Endometrial microvascular endothelial cells (primary cell): ENCODE results near the gene RASA3. TPM values are rescaled to one million over a fixed set of nuclear protein-coding genes. Genes with fewer than 3 reads are reported as not detected.

Source experiments
- in situ Hi-C: cut with HindIII; loops from 2 replicates; pipeline ENCODE4 v1.10.0; 2017; ENCODE audit warnings: low sequenced_read_pairs, low pct_unique_long_range_greater_than_20kb; ENCODE audit errors: inconsistent ontology term
- total RNA-seq: library from RNA; depleted of rRNA; stranded (reverse); fragments of >200 nt; gene quantifications from one replicate; pipeline ENCODE4 v1.2.3, GENCODE V29; 2015; ENCODE audit errors: inconsistent ontology term

Gene RASA3
- total RNA-seq, 1 donor from 2014 or later = 56.0 TPM

DNA sequence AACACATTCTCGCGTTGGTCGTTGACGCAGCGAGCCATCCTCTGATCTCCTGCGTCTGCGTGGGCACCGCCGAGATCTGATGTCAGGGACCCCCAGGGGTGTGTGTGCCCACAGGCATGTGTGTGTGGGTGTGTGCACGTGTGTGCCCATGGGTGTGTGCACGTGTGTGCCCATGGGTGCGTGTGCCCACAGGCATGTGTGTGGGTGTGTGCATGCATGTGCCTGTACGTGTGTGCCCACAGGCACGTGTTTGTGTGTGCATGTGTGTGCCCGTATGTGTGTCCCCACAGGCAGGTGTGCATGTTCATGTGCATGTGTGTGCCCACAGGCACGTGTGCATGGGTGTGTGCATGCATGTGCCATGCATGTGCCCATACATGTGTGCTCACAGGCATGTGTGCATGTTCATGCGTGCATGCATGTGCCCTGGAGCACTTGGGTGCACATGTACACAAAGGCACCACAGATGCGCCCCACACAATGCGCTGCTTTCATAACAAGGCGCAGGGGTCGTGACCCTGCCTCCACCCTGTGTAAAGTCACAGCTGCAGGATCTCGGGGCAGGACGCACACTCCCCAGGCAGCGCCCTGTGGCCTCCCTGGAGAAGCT lies 77.5 kb downstream of the RASA3 start:
- in situ Hi-C loops = loop anchor here (5.0 kb wide), 1 partner anchor 57 kb away; no protein-coding TSS in a partner anchor

DNA sequence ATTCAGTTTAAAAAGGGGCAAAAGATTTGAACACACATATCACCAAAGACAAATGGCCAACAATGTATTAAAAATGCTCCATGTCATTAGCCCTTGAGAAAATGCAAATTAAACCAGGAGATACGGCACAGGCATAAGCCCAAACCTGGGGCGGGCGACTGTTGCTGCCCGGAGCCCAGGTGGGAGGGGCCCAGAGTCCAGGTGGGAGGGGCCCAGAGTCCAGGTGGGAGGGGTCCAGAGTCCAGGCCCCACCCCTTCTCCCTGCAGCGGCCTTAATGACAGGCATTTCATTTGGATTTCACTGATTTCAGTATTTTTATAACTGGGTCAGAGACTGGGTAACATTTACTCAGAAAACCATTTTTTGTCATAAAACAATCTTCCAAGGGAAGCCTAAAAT lies 78.2 kb downstream of the RASA3 start:
- in situ Hi-C loops = no loop called here

DNA sequence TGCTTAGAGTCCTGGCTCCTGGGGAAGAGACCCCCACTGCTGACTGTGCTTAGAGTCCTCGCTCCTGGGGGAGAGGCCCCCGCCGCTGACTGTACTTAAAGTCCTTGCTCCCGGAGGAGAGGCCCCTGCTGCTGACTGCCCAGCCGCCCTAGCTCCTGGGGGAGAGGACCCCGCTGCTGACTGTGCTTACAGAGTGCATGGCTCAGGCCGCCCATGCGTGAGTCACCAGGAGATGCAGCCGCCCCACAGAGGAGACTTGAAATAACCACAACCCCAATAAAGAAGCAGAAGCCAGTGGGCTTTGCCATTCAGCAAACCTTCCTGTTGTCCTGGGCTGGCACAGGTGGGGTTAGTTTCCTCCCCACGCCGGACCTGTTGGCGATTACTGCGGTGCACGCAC lies 79.4 kb downstream of the RASA3 start:
- in situ Hi-C loops = no loop called here

DNA sequence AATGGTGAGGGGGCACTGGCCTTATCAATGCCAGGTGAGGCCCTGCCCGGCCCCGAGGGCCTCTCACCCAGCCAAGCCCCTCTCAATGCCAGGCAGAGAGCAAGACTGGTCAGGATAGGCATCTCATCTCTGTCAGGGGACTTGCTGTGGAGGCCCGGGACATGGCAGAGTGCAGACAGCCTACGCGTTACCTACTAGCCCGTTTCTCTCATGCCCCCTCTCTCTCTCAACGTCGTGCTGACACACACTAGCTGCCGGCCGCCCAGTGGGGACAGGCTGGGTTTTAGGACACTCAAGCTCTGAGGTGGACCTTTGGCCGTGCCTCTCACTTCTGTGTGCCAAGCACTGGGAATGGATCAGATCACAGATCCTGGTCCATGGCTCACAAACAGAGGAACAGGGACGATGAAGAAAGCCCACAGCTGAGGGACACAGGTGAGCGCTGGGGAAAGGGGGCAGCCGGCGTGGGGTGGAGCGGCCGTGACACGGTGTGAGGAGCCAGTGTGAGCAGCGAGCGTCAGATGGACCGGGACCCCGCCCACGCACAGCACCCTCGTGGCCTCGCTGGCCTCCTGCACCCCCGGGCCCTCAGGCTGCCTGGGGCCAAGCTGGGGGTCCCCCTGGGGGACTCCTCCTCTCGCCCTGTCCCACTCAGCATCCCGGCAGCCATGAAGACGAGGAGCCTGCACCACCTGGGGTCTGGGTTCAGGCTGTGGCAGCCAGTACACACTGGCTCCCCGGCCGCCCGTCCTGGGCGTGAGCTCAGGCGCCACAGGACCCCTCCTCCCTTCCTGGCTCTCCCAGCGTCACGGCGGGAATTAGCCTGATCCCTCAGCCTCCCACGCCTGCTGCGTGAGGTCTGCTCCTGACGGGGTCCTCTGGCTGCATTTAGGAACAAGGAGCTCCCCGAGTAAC lies 81.6 kb downstream of the RASA3 start:
- in situ Hi-C loops = no loop called here

DNA sequence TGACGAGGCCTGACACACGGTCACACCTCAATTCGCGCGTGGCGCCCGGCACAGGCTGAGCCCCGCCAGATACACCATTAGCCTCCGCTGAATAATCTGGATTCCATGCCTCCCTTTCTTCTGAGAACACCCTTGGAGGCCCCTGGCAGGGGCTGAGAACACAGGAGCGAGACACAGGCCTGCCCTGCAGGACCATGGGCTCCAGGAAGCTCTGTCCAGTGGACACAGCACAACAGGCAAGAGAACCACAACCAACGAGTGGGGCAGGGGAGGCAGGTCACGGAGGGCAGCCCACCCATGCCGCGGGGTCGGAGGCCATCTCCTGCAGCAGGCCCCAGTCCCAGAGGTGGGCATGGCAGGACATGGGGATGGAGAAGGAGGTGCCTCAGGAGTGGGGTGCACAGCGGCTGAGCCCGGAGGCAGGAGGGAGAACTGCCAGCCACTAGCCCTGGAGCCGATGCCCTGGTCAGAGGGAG lies 82.8 kb downstream of the RASA3 start:
- in situ Hi-C loops = no loop called here

DNA sequence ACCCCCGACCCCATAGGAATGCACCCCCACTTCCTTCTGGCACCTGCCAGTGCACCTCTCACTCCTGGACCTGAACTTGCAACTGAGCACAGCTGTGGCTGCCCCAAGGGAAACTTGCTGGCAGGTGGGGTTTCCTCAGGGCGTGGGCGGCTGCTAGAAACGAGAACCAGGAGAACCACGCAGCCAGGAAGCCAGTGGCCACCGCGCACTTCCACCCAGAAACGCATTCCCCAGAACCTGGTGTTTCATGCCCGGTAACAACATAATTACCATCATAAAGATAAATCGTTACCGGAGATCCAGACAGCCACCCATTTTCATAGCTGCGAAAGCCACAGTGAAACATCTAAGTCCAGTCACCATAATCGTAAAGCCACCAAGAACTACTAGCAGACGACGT lies 83.4 kb downstream of the RASA3 start:
- in situ Hi-C loops = no loop called here

DNA sequence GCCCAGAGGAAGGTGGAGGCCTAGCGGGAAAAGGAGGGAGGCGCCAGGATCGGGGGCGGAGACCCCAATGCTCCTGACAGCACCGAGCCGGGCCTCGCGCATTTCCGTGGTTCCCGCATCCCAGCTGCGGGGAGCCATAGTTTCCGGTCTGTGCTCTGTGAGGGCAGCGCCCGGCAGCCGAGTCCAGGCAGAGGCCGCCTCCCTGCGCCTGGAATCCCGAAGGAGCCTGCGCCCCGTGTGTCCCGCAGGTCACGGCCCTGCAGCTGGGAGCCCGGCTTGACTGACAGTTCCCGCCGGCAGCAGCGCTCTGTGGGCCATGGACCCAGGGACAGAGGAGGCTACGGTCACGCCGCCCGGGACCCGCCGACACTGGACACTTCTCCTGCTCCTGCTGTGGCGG lies 84.0 kb downstream of the RASA3 start:
- in situ Hi-C loops = no loop called here

DNA sequence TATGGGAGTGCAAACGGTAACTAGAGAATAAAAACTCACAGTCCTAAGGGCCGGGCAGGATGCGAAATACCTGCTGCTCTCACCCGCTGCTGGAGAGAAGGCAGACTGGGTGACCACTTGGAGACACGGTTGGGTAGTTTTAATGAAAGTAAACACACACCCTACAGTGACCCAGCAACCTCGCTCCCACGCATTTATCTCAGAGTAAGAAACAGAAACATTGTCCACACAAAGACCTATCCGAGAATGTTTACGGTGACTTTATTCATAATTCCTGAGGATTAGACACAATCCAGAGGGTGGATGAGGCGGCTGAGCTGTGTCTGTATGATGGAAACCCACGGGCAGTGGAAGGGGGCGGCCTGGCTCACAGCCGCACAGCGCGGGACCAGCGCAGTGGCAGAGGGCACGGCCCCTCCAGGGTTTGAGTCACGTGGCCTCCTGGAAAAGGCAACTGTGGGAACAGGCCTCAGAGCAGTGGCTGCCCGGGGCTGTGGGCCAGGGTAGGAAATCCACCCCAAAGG lies 85.0 kb downstream of the RASA3 start:
- in situ Hi-C loops = no loop called here

DNA sequence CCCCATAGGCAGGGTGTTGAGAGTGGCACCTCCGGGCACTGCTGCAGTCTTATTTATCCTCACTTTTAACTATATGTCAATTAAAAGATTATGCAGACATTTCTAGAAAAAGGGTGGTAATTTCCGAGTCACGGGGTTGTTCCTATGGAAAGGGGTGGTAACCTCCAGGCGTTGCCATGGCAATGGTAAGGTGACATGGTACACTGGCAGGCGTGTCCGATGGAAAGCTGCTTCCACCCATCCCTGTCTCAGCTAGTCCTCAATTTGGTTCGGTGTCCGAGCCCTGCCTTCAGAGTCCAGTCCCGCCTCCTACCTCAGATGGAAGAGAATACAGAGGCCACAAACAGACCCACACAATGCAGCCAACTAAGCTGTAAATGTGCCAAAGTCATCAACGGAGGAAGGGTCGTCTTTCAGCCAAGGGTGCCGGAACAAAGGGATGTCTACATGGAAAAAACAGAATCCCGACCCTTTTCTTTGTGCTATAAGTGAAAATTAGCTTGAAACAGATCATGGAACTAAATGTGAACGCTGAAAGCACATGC lies 85.9 kb downstream of the RASA3 start:
- in situ Hi-C loops = no loop called here

DNA sequence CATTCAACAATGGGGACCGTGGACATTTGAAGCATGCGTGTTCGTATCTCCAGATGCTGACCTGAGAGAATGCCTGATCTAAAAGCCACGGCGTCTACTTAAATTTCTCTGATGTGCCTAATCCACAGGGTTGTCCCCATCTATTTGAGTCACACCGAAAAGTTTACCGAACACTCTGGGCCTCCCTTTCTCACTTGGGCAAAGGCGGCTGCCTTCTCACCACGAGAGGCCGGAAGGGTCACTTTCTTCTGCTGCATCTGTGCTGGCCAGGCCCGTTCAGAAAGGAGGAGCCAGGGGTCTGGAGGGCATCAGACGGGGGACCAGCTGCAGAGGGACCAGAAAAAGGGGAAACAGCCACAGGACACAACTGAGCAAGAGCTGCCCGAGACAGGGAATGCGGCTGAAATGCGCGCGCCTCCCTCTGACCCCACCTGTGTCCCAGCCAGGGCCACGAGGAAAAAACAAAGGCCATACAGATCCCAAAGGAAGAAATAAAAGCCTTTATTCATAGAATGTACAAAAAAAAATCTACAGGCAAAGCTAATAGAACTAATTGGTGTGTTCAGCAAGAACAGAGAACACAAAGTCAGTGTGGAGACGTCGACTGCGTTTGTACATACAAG lies 87.2 kb downstream of the RASA3 start:
- in situ Hi-C loops = no loop called here

DNA sequence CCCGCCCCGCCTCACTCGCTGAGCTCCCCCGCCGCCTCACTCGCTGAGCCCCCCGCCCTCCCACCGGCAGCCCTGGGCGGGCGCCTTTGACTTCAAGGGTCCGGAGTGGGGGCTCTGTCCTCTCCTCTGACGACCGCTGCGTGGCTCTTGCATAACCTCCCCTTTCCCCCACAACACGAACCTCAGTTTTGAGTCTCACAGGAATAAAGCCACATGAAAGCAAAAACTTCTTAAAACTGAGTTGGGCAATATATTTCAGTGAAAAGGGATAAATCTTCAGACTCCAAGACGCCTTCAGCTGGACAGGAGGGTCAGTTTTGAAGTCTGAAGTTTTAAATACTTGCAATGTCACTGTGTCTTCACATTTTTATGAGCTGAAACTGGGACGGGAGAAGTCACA lies 87.9 kb downstream of the RASA3 start:
- in situ Hi-C loops = no loop called here

DNA sequence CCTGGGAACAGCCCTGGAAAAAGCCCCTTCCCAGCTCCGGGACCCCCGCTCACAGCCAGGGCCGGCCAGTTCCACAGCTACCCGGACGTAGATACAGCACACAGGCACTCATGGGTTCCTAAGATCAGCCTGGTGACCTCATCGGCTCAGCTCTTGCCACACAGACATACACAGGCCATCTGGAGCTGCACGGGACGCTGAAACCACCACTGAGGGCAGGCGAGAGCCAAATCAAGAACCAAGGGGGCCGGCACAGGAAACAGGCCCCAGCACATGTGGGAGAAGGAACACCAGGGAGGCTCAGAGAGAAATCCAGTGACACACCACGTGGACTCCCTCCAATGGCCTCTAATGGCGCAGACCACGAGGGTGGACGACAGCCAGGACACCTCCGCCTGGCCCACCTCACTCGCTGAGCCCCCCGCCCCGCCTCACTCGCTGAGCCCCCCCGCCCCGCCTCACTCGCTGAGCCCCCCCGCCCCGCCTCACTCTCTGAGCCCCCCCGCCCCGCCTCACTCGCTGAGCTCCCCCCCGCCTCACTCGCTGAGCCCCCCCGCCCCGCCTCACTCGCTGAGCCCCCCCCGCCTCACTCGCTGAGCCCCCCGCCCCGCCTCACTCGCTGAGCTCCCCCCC lies 88.9 kb downstream of the RASA3 start:
- in situ Hi-C loops = no loop called here

DNA sequence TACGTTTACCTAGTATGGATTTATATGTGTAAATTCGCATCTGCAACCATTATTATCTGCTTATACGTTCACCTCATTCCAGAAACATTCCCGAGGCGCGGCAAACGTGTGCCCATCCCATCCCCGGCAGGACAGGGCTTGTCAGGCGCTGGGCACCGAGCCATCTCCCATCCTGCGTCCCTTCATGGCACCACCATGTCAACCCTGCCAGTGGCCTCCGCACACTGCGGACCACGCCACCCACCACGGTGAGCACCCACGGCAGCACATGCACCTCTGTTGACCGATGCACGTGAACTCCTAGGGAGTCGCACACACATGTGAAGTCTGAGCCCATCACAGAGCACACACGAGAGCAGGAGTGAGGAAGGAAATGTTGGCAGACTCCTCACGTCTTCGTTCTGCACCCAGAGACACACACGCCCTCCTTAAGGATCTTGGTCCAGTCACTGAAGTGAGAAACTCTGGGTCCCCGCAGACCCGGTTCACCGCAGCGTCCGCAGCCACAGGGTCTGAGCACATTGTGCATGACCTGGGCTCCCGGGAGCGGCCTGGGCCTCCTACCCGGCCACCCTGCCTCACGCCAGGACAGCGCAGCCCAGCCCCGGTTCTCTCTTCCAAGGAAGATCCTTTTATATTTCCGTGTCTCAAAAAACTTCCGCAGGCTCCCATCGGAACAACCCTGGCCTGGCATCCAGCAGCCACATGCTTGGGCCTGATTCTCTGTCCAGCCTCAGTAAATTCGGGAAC lies 90.2 kb downstream of the RASA3 start:
- in situ Hi-C loops = no loop called here

DNA sequence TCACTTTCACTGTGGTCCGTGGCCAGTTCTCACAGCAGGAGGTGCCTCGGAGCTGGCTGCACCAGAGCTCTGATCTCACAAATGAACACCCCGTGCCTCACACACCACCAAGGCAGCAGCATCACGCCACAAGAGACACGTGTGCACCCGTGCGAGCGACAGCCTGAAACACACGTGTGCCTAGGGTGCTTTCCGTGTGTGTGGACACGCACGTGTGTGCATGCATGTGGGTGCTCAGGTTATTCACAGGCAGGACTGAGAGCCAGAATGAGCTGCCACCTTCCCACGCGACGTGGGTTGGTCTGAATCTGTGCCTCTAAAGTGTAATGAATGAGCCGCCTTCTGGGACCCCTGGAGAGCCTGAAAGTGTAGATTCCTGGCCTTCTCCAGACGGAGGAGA lies 90.9 kb downstream of the RASA3 start:
- in situ Hi-C loops = no loop called here

DNA sequence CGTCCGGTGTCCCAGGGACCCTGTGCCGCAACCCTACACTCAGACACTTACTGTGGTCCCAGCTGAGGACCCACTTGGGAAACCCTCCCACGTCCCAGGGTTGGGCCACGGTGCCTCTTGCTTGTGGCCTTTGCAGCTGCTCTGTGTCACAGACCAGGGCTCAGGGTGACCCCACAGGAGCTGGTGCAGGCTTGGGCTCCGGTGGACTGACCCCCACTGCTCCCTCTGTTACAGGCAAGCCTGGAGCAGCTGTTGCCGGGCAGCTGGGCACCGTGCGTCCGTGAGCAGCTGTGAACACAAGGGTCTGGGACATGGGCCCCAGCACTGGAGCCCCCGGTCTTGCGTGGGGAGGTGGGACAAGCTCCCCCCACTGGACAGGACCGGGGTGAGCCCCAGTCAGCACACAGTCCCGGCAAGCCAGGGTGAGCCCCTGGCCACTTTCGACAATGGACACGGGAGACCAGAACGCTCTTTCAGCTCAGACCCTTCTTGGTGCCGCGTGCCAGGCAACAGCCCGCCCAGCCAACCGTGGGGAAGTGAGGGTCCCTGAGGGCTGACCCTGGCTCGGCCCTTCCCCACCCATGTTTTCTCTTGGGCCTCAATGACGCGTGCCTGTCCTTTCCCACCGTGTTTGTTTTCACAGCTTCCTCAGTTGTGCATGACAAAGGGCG lies 92.8 kb downstream of the RASA3 start:
- in situ Hi-C loops = no loop called here

DNA sequence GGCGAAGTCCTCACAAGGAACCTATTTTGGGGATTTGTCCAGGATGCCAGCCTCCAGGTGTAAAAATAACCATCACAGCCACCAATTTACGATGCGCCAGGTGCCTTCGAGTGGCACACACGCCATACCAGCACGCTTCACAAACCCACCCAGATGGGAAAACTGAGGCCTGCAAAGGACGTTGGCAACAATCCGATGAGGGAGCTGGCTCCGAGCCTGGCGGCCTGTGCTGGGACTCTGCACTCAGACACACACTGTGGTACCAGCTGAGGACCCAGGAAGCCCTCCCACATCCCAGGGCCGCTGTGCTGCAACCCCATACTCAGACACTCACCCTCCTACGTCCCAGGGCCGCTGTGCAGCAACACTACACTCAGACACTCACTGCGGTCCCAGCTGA lies 93.5 kb downstream of the RASA3 start:
- in situ Hi-C loops = no loop called here

DNA sequence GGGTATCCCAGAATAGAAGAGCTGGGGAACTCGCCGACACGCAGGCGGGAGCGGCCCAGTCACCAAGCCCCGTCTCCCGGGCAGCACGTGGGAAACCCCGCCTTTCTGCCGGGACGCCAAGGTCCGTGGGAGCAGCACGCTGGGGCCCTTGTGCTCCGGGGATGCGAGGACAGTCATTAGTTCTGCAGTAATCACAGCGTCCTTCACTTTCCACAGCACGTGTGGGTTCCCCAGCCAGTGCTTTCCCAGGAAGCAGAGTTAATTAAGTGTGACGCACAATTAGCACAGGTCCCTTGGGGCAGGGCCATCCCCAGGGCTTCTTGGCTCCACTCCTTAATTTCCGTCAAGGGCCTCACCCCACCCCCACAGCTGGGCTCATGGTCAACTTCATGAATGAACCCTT lies 94.2 kb downstream of the RASA3 start:
- in situ Hi-C loops = no loop called here

DNA sequence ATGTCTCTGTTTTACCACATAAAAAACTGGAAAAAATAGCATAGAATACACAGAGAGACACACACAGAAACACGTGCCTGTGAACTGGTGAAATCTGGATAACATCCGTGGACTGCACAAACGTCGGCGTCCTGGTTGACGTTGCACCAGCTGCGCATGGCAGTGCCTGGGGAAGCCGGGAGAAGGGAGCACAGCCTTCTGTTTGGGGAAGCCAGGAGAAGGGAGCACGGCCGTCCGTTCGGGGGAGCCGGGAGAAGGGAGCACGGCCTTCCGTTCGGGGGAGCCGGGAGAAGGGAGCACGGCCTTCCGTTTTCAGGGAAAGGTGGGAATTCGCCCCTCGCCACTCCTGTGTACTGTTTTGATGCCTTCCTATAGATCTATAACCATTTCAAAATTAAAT lies 94.7 kb downstream of the RASA3 start:
- in situ Hi-C loops = no loop called here
